Right atrium auricular region (tissue), 2 donors: ENCODE data around the gene ARHGAP44. TPM values are rescaled to one million over a fixed set of nuclear protein-coding genes. Genes with fewer than 3 reads are reported as not detected.

Experiments used
- DNase-seq: peaks from one replicate; pipeline ENCODE4 v3.0.0-alpha.2; 2019; ENCODE audit warnings: low spot score
- H3K27ac ChIP-seq, 2 donors: fragments of 200-600 bp; sonication (generic); 1 replicate in 1 of 2; 2 replicates in 1 of 2; pipeline ENCODE4 v1.5.1; 2016 to 2019
- H3K27me3 ChIP-seq, 2 donors: fragments of 200-600 bp; sonication (generic); one replicate each; pipeline versions ENCODE4 v1.5.1 to v1.6.0; 2017 to 2019
- H3K36me3 ChIP-seq: fragments of 200-600 bp; sonication (generic); one replicate; pipeline ENCODE4 v1.5.1; 2016
- H3K4me1 ChIP-seq, 2 donors: fragments of 200-600 bp; sonication (generic); one replicate each; pipeline versions ENCODE4 v1.5.1 to v1.6.0; 2017 to 2019
- H3K4me3 ChIP-seq, 2 donors: fragments of 200-600 bp; sonication (generic); 1 replicate in 1 of 2; 2 replicates in 1 of 2; pipeline ENCODE4 v1.5.1; 2017 to 2019; ENCODE audit warnings: mild to moderate bottlenecking in 1 of 2, moderate library complexity in 1 of 2
- H3K9me3 ChIP-seq, 2 donors: fragments of 200-600 bp; sonication (generic); one replicate each; pipeline ENCODE4 v1.5.1; 2019
- CTCF ChIP-seq, 2 donors: fragments of 200-600 bp; sonication (generic); IDR thresholded peaks; one replicate each; pipeline ENCODE4 v1.5.1; 2019; ENCODE audit warnings: antibody characterized with exemption in 2 of 2
- total RNA-seq, 2 donors: library from RNA; depleted of rRNA; stranded (reverse); fragments of >200 nt; gene quantifications; one replicate each; pipeline ENCODE4 v1.1.0, GENCODE V29; 2016

ARHGAP44 gene
- total RNA-seq, 2 donors from 2014 or later: 7.8 to 12.2 TPM

- Histone ChIP-seq H3K27ac (no peak overlapping the region), H3K27me3 (no peaks in the 10 kb centered on the region), H3K36me3 (no peaks in the 10 kb centered on the region), H3K4me1 (no peaks in the 10 kb centered on the region), H3K4me3 (no peak overlapping the region), H3K9me3 (no peaks in the 10 kb centered on the region)
- DNase-seq: no peak
- TF ChIP-seq CTCF (IDR thresholded peaks at IDR 0.05): no peak
Observed at GRCh38 chr17:12883472-12883871, 94.2 kb downstream of the ARHGAP44 start.

- H3K9me3 ChIP-seq: no peaks in the 10 kb centered on the region
- no peak for TF ChIP-seq CTCF (IDR thresholded peaks at IDR 0.05)
- no peaks in the 10 kb centered on the region for H3K4me1 ChIP-seq
- H3K27me3 ChIP-seq: no peaks in the 10 kb centered on the region
- no peaks in the 10 kb centered on the region for H3K36me3 ChIP-seq
- no peak for DNase-seq
- H3K27ac ChIP-seq: no peak overlapping the region
- H3K4me3 ChIP-seq: no peak overlapping the region
Observed at GRCh38 chr17:12887088-12887487, 97.8 kb downstream of the ARHGAP44 start.

- no peak for DNase-seq
- H3K36me3 ChIP-seq: no peaks in the 10 kb centered on the region
- H3K27me3 ChIP-seq: no peaks in the 10 kb centered on the region
- H3K4me3 ChIP-seq: no peak overlapping the region
- H3K9me3 ChIP-seq: no peaks in the 10 kb centered on the region
- TF ChIP-seq CTCF (IDR thresholded peaks at IDR 0.05): no peak
- no peak overlapping the region for H3K27ac ChIP-seq
- H3K4me1 ChIP-seq: no peaks in the 10 kb centered on the region
Observed at GRCh38 chr17:12896180-12896785, 107.0 kb downstream of the ARHGAP44 start.

GRCh38 chr17:12898110-12898509, 108.8 kb downstream of the ARHGAP44 start:
- Histone ChIP-seq H3K4me3 (no peak overlapping the region), H3K36me3 (no peaks in the 10 kb centered on the region), H3K9me3 (no peaks in the 10 kb centered on the region), H3K27me3 (no peaks in the 10 kb centered on the region), H3K27ac (no peak overlapping the region), H3K4me1 (no peaks in the 10 kb centered on the region)
- DNase-seq: no peak
- TF ChIP-seq CTCF (IDR thresholded peaks at IDR 0.05): no peak

GRCh38 chr17:12899604-12900003, 110.3 kb downstream of the ARHGAP44 start:
- TF ChIP-seq CTCF (IDR thresholded peaks at IDR 0.05): no peak
- H3K4me1 ChIP-seq: no peaks in the 10 kb centered on the region
- H3K4me3 ChIP-seq: no peak overlapping the region
- DNase-seq: no peak
- H3K27me3 ChIP-seq: no peaks in the 10 kb centered on the region
- H3K36me3 ChIP-seq: no peaks in the 10 kb centered on the region
- no peak overlapping the region for H3K27ac ChIP-seq
- H3K9me3 ChIP-seq: no peaks in the 10 kb centered on the region

- H3K4me1 ChIP-seq: no peaks in the 10 kb centered on the region
Observed at GRCh38 chr17:12900474-12900873, 111.2 kb downstream of the ARHGAP44 start.

More at GRCh38 chr17:12900474-12900873, 111.2 kb downstream of the ARHGAP44 start:
- Histone ChIP-seq H3K36me3 (no peaks in the 10 kb centered on the region), H3K27ac (no peak overlapping the region), H3K27me3 (no peaks in the 10 kb centered on the region), H3K4me3 (no peak overlapping the region), H3K9me3 (no peaks in the 10 kb centered on the region)
- no peak for TF ChIP-seq CTCF (IDR thresholded peaks at IDR 0.05)
- DNase-seq: no peak
